ENCODE measurements around the gene PLB1.
A peak's percentile ranks its signal among the peaks of the same experiment; 100 is the strongest.

Gene PLB1

GRCh38 chr2:28649481-28650265 is 153.8 kb downstream of the PLB1 start:
- in situ Hi-C loops (cut with HindIII; ENCODE audit: low sequenced_read_pairs), result no loop called here
- H3K4me3 ChIP-seq (ENCODE audit: low read depth, low read length), result no peak overlapping the region
- TF ChIP-seq CTCF (IDR thresholded peaks at IDR 0.05; ENCODE audit: low read depth, low read length), result no peak
- no peak for DNase-seq (ENCODE audit: low read depth, low spot score)

GRCh38 chr2:28650266-28650584 is 154.4 kb downstream of the PLB1 start:
- in situ Hi-C loops (cut with HindIII; ENCODE audit: low sequenced_read_pairs), result no loop called here
- TF ChIP-seq CTCF (IDR thresholded peaks at IDR 0.05; ENCODE audit: low read depth, low read length), result no peak
- no peak for DNase-seq (ENCODE audit: low read depth, low spot score)
- H3K4me3 ChIP-seq (ENCODE audit: low read depth, low read length), result no peak overlapping the region

GRCh38 chr2:28652217-28652616 is 156.4 kb downstream of the PLB1 start:
- no peak for TF ChIP-seq CTCF (IDR thresholded peaks at IDR 0.05; ENCODE audit: low read depth, low read length)
- H3K4me3 ChIP-seq (ENCODE audit: low read depth, low read length), result no peak overlapping the region
- peak; percentile 46 for DNase-seq (ENCODE audit: low read depth, low spot score)
- in situ Hi-C loops (cut with HindIII; ENCODE audit: low sequenced_read_pairs), result no loop called here

- H3K4me3 ChIP-seq (ENCODE audit: low read depth, low read length), result no peak overlapping the region
- no peak for TF ChIP-seq CTCF (IDR thresholded peaks at IDR 0.05; ENCODE audit: low read depth, low read length)
- no peak for DNase-seq (ENCODE audit: low read depth, low spot score)
- in situ Hi-C loops (cut with HindIII; ENCODE audit: low sequenced_read_pairs), result no loop called here
These were observed 158.2 kb downstream of the PLB1 start for GRCh38 chr2:28653892-28654662.

GRCh38 chr2:28654663-28655320 is 158.9 kb downstream of the PLB1 start:
- no peak for TF ChIP-seq CTCF (IDR thresholded peaks at IDR 0.05; ENCODE audit: low read depth, low read length)
- in situ Hi-C loops (cut with HindIII; ENCODE audit: low sequenced_read_pairs), result no loop called here
- H3K4me3 ChIP-seq (ENCODE audit: low read depth, low read length), result no peak overlapping the region
- DNase-seq (ENCODE audit: low read depth, low spot score), result no peak

GRCh38 chr2:28656937-28657615 is 161.2 kb downstream of the PLB1 start:
- no peak for TF ChIP-seq CTCF (IDR thresholded peaks at IDR 0.05; ENCODE audit: low read depth, low read length)
- in situ Hi-C loops (cut with HindIII; ENCODE audit: low sequenced_read_pairs), result no loop called here
- H3K4me3 ChIP-seq (ENCODE audit: low read depth, low read length), result no peak overlapping the region
- no peak for DNase-seq (ENCODE audit: low read depth, low spot score)
